Colonic mucosa (tissue), 4 donors: ENCODE results near the gene KCNH2. TPM values are rescaled to one million over a fixed set of nuclear protein-coding genes. Genes with fewer than 3 reads are reported as not detected.
"Not testable (repeated sequence)": the region's sequence is repeated elsewhere in the genome, so short reads cannot be mapped to it uniquely, and the experiment has no call there.

Experiments
- DNase-seq: peaks from one replicate; pipeline ENCODE4 v3.0.0-alpha.2; 2020
- H3K27ac ChIP-seq: fragments of 200-600 bp; one replicate; pipeline ENCODE4 v1.8.0; 2021
- H3K27me3 ChIP-seq: fragments of 200-600 bp; one replicate; pipeline ENCODE4 v1.8.0; 2021
- H3K36me3 ChIP-seq: fragments of 200-600 bp; one replicate; pipeline ENCODE4 v1.8.0; 2021
- H3K4me1 ChIP-seq: fragments of 200-600 bp; one replicate; pipeline ENCODE4 v1.8.0; 2021; ENCODE audit warnings: mild to moderate bottlenecking
- H3K4me3 ChIP-seq: fragments of 200-600 bp; one replicate; pipeline ENCODE4 v1.8.0; 2021
- H3K9ac ChIP-seq, 2 donors: one replicate each; pipeline ENCODE4 v1.7.0; 2013; ENCODE audit warnings: control low read depth in 2 of 2, low read depth in 2 of 2, low read length in 2 of 2
- H3K9me3 ChIP-seq: fragments of 200-600 bp; one replicate; pipeline ENCODE4 v1.8.0; 2021
- CTCF ChIP-seq: fragments of 200-600 bp; IDR thresholded peaks from one replicate; pipeline ENCODE4 v1.8.0; 2022; ENCODE audit warnings: antibody characterized with exemption, mild to moderate bottlenecking
- intact Hi-C: fragments of 100-400 bp; cut with DNase I; formaldehyde crosslinking; loops from one replicate; pipeline ENCODE4 v1.14.1; 2022
- total RNA-seq, 2 donors: library from RNA; stranded (reverse); fragmentation: NEBNext Ultra II Directional in 1 of 2; extraction: Animal tissue kit (Norgen Biotek cat#: 25700) in 1 of 2; gene quantifications; one replicate each; pipeline ENCODE4 v1.2.1, GENCODE V29; 2021
- donor health status: healthy.
- donor health status: DM: no; HTN: no; CAD: no.
- donor health status: DM: no; HTN: no; CAD: no.

KCNH2 gene
- 1 to 10 TPM; 3.3 to 8.8 TPM for total RNA-seq

DNA sequence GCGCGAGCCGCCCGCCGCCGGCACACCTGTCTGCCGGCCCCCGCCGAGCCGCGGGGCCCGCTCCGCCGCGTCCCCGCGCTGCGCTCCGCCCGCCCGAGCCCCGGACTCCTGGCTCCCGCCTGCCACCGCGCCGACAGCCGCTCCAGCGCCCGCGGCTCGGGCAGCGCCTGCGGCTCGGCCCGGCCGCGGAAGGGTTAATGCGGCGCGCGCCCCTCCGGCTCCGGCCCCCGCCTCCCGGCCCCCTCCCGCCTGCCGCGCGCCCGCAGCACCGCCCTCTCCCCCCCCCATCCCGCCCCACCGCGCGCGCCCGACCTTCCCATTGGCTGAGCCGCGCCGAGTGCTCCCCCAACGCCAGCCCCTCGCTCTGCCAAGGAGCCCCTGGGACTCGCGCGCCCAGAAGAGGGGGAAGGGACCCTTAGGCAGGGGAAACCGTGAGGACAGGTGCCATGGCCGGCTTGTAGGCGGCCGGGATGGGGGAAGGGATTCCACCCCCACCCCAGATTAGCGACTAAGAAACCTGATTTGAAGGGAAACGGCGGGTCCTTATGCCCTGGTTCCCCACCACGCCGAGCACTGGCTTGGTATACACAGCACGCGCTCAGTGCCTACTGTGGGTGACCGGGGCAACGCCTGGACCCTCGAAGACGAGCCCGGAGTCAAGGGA, at the start of gene KCNH2:
KCNH2 (minus strand) TSS at position 196 of the 664 bp plus-strand sequence. CDS start 408 bp downstream, outside the sequence.
- no peak for TF ChIP-seq CTCF
- H3K36me3 ChIP-seq: no peaks in the 10 kb centered on the region
- intact Hi-C loops: no loop called here
- DNase-seq: no peak
- no peak within 1 kb of the TSS for H3K27ac ChIP-seq
- no peaks in the 10 kb centered on the region for H3K4me1 ChIP-seq
- peak within 1 kb of the TSS; percentile 19 for H3K4me3 ChIP-seq
- H3K27me3 ChIP-seq: peaks cover 21% of the 10 kb centered on the region
- peak within 1 kb of the TSS in 1 of 2 donors; percentile 60 for H3K9ac ChIP-seq
- no peaks in the 10 kb centered on the region for H3K9me3 ChIP-seq

GRCh38 chr7:151027728-151028130, 49.6 kb upstream of the KCNH2 start:
- H3K27me3 ChIP-seq, DNase-seq, intact Hi-C loops, H3K9me3 ChIP-seq, H3K4me1 ChIP-seq, H3K36me3 ChIP-seq: not testable (repeated sequence)
- Histone ChIP-seq H3K4me3 (peak overlapping the region; percentile 86), H3K9ac (peak overlapping the region in 1 of 2 donors; percentile 37), H3K27ac (peak overlapping the region; percentile 57)

GRCh38 chr7:151026771-151027727, 48.9 kb upstream of the KCNH2 start:
- H3K36me3 ChIP-seq, intact Hi-C loops, DNase-seq, H3K4me1 ChIP-seq, H3K27me3 ChIP-seq, H3K27ac ChIP-seq, H3K9ac ChIP-seq, H3K9me3 ChIP-seq, H3K4me3 ChIP-seq: not testable (repeated sequence)

GRCh38 chr7:151025924-151026671, 48.0 kb upstream of the KCNH2 start:
- Histone ChIP-seq H3K9me3 (no peaks in the 10 kb centered on the region), H3K9ac (no peak overlapping the region), H3K4me1 (no peaks in the 10 kb centered on the region), H3K27me3 (no peaks in the 10 kb centered on the region), H3K27ac (no peak overlapping the region), H3K4me3 (no peak overlapping the region), H3K36me3 (no peaks in the 10 kb centered on the region)
- DNase-seq: no peak
- TF ChIP-seq CTCF: no peak
- intact Hi-C loops: no loop called here

DNA sequence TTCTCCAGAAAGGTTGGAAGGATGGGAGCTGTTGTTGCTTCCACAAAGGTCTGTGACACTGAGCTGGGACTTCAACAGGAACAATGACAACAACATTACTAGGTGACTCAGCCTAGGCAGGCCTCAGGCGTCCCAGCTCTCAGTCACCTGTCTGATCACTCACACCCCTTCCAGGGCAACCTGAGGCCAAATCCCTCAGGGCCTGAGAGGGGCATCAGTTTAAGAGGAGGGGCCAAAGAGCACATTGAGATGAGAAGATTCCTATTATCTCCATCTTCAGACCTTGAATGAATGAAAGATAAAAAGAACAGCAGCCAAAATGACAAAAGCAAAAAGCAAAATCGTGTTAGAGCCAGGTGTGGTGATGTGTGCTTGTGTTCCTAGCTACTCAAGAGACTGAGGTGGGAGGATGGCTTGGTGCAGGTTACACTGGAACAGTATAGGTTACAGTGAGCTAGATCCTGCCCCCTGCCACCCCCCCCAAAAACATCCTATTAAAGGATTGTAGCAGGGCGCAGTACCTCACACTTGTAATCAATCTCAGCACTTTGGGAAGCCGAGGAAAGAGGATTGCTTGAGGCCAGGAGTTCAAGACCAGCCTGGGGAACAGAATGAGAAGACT, 46.4 kb upstream of the KCNH2 start, which contains the start of gene ATG9B:
ATG9B (minus strand) TSS at position 60 of the 622 bp plus-strand sequence. CDS start 71 bp downstream, outside the sequence.
- H3K4me3 ChIP-seq: no peak within 1 kb of the TSS
- peaks cover 6% of the 10 kb centered on the region for H3K27me3 ChIP-seq
- no peaks in the 10 kb centered on the region for H3K36me3 ChIP-seq
- no peak for DNase-seq
- H3K9me3 ChIP-seq: no peaks in the 10 kb centered on the region
- TF ChIP-seq CTCF: no peak
- intact Hi-C loops: no loop called here
- H3K4me1 ChIP-seq: no peaks in the 10 kb centered on the region
- no peak within 1 kb of the TSS for H3K27ac ChIP-seq
- no peak within 1 kb of the TSS for H3K9ac ChIP-seq

GRCh38 chr7:151023232-151023631, 45.1 kb upstream of the KCNH2 start:
- Histone ChIP-seq H3K36me3 (no peaks in the 10 kb centered on the region), H3K4me1 (no peaks in the 10 kb centered on the region), H3K9me3 (no peaks in the 10 kb centered on the region), H3K27me3 (peaks cover 19% of the 10 kb centered on the region), H3K27ac (no peak overlapping the region), H3K9ac (no peak overlapping the region), H3K4me3 (no peak overlapping the region)
- DNase-seq: no peak
- TF ChIP-seq CTCF: no peak
- intact Hi-C loops: no loop called here
